ENCODE measurements around the gene TLNRD1.
A peak's percentile ranks its signal among the peaks of the same experiment; 100 is the strongest.

The TLNRD1 gene

DNA sequence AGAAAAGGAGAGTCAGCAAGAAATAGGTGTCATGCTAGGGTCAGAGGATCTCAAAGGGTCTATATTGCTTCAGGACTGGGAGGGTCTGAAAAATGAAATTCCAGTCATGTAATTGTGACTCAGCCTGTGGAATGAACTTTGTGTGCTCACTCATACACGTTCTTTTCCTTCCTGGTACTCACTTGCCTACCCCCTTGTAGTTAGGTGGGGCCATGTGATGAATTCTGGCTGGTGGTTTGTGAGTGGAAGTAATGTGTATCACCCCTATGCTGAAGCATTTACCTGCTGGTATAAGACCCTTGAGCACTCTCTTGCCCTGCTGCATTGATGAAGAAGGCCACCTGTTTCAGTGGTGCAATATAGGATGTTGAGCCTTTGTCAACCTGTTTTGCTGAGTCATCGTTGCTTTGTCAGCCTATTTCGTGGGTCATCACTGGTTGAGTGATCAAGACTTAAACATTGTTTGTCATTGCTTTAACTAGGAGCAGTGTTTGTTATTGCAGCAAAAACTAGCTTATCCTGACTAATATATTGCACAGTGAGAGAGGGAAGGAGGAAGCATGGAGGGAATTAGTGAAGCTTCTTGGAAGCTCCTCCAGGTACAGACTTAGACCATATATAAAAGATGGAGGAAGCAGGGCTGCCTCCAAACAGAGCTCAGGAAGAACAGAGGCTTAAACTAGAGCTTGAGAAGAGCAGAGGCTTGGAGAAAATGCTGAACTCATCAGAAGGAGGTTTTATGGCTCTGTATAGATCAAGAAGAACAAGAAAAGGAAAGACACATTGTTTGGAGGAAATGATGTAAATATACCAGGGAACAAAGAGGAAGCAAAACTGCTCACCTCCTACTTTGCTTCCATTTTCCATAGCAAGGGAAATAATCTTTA, 28.9 kb downstream of the TLNRD1 start:
- DNase-seq, result peak; percentile 23

DNA sequence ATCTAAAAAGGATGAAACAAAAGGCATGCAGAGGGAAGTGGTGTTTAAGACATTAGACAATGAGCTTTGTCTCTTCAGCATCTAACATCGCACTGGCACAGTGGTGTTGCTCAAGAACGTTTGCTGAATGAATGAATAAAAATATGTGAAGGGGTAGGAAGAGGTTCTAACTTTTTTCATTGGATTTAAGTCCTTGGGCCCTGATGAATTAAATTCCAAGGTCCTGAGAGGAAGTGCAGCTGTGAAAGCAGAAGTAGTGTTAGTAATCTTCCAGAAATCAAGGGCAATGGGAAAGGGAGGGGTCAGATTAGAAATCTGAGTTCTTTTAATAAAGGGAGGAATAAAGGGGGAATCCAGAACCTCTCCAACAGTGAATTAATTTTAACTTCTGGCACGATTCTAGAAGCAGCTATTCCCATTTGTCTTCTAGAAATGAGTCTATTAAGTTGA, 29.6 kb downstream of the TLNRD1 start:
- DNase-seq, result no peak

DNA sequence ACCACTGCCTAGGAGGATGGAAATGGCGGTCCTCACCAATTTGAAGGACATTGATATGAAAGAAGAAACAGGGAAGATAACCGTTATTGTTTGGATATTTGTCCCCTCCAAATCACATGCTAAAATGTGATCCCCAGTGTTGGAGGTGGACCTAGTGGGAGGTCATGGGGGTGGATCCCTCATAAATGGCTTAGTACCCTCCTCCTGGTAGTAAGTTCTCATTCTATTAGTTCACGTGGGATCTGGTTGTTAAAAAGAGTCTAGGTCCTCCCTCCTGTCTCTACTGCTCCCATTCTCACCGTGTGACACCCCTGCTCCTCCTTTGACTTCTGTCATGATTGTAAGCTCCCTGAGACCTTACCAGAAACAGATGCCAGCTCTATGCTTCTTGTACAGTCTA, 30.5 kb downstream of the TLNRD1 start:
- no peak for DNase-seq

DNA sequence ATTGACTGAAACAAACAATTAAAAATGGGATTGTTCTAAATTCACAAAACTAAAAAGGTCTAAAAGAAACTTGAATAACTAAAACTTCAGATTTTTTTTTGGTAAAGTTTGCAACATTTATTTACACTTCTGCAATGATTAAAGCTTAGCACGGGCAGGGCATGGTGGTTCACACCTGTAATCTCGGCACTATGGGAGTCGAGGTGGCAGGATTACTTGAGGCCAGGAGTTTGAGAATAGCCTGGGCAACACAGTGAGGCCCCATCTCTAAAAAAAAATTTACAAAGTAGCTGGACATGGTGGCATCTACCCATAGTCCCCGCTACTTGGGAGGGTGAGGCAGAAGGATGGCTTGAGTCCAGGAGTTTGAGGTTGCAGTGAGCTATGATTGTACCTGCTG, 31.6 kb downstream of the TLNRD1 start:
- DNase-seq, result peak; percentile 24

DNA sequence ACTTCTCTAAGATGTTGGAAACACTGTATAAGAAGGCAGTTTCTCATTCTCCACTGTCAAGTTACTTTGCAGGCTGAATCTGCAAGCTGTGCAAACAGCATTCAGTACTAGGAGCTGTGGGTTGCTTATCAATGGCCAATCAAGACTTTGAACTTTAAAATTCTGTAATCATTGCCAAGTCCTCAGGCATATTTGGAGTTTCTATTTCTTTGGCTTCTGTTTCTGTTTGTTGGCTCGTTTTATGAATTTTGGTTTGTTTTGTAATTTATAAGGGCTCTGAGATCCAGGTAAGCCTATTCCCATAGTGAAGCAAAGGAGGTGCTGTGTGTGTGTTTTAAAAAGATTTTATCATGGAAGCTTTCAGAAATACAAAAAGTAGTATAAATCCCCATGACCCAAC, 32.1 kb downstream of the TLNRD1 start:
- no peak for DNase-seq

DNA sequence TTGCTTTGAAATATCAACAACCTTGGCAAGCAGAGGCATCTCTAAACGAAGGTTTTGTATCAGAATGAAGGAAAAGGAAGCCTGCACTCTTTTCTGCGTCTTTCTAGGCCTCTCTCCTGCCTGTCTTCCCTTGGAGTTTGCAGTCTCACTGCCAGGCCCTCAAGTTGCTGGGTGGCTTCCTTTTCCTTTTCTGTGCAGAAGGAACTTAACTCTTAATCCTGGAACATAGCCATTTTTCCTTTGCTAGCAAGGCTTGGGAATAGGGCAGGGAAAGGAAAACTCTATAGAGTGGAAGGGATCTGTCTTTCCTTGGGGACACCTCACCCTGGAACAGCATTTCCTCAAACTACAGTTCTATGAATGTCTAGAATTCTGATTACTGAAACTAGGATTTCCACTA, 32.8 kb downstream of the TLNRD1 start:
- no peak for DNase-seq

DNA sequence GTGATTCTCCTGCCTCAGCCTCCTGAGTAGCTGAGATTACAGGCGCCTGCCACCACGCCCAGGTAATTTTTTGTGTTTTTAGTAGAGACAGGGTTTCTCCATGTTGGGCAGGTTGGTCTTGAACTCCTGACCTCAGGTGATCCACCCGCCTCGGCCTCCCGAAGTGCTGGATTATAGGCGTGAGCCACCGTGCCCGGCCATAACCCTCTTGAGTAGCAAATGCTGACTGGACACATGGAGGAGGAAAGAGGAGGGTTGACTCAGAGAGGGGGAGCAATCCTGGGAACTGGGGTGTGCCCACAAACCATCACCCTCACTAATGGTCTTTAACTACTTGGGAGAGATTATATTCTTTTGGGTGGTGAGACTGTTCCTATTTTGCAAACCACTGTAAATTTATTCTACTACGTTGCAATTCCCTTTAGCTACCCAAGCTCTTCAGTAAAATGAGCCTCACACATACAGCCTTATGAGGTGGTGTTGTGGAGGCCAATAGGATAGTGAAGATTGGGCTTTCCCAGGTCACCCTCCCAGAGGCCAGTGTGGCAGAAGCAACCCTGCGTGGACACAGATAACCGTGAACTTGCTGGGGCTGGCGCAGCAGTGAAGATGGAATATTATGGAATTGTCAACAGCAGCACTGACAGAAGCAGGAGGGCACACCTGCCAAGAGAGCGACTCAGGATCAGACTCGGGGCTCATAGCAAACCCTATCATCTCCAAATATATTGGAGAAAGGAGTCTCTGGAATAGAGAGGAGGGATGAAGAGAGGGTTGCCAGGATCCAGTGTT, 37.4 kb downstream of the TLNRD1 start:
- no peak for DNase-seq

DNA sequence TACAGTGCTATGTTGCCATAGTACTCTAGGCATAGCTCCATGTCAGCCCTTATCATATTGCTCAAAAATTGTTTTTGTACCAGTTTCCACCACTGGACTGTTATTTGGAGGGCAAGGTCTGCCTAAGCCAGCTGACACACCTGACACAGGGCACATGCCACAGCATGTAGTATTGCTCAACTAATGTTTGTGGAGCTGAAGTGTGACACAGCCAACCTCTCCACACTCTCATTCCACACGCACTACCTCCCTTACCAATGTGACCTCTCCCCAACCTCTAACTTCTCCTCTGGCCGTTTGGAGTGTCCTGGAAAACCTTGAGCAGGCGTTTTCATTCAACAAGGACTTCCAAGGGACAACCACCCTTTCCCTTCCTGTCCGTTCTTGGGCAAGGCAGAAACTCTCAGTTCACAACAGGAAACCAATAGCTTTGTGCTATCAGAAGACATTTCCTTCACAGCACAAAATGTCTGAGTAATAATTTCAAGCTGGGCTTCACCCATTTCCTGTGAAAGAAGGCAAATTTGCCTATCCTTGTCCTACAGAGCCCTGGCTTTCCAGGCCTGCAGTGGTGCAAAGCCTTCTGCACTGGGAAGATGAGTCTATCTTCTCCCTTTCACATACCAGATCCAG, 38.4 kb downstream of the TLNRD1 start:
- DNase-seq, result no peak

DNA sequence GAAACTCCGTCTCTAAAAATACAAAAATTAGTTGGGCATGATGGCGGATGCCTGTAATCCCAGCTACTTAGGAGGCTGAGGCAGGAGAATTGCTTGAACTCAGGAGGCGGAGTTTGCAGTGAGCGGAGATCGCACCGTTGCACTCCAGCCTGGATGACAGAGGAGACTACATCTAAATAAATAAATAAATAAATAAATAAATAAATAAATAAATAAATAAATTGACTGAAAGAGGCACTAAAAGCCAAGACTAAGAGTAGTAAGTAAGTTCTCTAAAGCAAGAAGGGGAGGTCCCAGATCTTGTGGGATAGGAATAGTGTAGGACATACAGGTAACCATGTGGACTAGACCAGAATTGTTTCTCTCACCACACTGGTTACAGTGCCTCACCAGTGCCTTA, 40.0 kb downstream of the TLNRD1 start:
- DNase-seq, result no peak

DNA sequence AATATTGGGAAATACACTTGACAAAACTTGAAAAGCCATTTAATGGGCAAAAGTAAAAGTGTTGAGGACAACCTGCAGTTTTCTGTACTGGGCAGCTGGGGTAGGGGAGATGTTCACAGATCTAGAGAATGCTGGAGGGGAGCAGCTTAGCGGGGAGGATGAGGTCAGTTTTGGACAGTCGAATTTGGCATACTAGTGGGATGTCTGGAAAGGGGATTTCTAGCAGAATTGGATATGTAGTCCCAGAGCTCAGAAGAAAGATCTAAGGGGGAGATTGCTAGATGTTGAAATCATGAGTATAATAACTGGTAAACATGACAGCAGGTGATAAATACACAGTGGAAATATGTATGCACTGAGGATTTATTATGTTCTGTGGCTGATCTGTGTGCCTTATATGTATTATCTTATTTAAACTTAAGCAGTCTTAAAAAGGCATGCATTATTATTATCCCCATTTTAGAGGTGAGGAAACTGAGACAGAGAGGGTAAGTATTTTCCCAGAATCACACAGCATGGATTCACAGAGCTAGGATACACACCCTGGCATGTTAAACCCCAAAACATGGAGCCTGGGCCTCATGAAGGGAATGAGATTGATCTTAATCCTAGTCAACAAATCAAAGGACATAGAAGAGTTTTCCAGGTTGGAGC, 42.7 kb downstream of the TLNRD1 start:
- no peak for DNase-seq

DNA sequence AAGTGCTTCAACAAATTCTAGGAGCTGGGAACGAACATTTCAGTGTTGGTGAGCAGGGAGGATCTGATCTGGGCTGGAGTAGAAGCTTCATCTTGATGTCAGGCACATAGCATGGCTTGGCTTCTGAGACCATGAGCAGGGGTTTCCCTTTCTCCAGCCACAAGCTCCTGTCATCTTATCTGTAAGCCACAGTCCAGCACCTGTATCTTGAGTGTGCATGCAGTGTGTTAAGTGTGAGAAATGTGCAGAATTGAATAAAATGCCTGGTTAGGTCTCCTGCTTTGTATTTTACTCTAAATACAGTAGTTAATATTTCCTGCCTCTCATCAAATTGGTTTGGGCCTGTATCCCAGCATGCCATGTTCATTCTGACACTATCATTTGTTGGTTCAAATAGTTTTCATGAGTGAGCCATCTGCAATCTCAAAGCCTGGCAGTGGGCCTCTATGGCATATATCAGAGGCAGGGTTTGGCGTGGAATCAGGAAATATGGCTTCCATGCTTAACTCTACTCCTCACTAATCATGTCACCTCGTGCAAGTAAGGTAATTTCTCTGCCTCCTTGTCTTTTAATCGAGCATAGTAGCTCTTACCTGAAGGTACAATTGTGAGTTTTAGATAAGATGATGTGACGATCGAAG, 43.3 kb downstream of the TLNRD1 start:
- no peak for DNase-seq

DNA sequence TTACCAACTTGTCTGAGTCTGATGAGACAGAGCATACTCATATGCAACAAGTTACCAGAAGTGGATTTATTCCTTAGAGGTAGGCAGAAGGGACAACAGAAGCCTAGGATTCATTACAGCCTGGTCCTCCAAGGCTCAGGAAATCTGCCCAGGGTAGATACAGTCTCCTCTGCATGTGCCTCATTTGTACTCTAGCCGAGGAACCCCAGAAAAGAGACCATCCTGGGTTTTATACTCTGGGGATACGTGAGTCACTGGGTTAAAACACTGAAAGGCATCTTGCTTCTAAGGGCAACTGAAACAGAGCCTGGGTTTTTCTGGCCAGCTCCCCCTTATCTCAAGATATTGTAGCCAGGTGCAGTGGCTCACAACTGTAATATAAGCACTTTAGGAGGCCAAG, 45.6 kb downstream of the TLNRD1 start:
- DNase-seq, result no peak

DNA sequence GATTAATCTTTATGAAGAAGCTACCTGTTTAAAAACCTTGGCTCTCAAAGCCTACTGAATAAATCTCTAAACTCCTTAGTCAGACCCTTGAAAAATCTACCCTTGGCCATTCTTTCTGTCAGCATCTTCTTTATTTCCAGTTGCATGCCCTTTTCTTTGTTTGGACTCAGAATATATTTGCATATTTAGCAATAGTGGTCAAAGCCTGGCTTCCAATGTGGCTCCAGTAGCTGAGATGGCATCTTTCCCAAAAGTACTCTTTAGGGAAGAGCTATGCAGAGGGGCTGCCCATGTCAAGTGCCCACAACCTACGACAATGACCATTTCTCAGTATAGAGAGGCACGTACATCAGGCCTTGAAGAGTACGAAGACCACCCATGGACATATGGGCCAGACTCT, 47.2 kb downstream of the TLNRD1 start:
- no peak for DNase-seq

DNA sequence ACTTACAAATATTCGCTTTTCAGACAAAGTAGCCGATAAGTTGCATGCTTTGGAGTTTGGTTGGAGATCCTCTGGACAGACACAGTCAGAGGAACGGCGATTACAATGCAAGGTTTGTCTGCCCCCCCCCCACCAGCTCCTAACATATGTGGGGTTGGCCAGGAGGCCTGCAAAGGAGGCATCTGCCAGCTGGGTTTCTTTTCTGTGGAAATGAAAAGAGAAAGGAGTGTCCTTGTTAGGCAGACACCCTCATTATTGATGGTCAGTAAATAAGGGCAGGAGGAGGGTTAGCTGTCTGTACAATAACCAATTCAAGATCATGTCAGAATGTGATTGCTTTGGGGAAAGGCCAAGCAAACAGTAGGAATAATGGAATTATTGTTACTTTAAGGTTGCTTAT, 49.1 kb downstream of the TLNRD1 start:
- no peak for DNase-seq

DNA sequence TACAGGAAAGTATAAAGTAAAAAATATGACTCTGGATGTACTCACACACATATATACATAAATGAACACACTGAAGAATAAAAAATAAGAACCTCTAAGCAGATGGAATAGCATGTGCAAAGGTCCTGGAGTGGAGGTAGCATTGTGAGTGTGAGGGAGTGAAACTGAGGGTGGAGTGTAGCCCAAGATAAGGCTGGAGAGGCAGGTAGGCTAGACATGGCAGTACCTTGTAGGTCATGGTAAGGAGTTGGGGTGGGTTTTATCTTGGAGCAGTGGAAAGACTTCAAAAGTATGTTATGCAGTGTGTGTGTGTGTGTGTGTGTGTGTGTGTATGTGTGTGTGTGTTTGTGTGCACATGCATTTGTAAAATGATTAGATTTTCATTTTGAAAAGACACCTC, 49.5 kb downstream of the TLNRD1 start:
- no peak for DNase-seq

DNA sequence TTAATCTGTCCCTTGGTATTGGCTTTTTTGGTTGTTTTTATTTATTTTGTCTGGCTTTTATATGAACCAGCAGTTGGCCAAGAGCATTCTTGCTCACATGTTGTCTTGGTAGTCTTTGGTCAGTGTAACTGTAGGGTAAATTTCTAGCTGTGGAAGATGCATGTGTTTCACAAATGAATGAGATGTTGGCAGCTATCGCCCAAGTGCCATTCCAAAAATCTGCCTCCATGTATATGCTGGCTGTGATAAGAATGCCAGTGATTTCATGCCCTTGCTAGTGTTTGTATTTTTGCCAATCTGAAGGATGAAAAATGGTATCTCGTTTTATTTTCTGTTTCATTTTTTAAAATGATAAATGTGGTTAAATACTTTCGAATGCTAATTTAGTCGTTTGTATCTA, 50.1 kb downstream of the TLNRD1 start:
- no peak for DNase-seq

DNA sequence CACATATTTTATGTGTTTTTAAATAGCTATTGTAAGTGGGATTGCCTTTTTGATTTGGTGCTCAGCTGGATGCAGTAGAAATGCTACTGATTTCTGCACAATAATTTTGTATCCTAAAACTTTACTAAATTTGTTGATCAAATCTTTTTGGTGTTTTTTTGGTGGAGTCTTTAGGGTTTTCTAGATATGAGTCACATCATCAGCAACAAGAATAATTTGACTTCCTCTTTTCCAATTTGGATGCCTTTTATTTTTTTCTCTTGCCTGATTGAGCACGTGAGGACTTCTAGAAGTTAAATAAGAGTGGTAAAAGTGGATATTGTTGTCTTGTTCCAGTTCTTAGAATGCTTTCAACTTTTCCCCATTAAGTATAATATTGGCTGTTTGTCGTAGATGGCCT, 51.3 kb downstream of the TLNRD1 start:
- peak; percentile 46 for DNase-seq

DNA sequence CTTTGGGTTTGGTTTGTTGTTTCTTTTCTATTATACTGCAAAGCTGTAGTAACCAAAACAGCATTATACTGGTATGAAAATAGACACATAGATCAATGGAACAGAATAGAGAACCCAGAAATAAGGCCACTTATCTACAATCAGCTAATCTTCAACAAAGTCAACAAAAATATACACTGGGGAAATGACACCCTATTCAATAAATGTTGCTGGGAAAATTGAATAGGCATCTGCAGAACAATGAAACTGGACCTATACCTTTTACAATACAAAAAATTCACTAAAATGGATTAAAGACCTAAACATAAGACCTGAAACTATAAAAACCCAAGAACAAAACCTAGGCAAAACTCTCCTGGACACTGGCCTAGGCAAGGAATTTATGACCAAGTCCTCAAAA, 52.9 kb downstream of the TLNRD1 start:
- DNase-seq, result no peak

DNA sequence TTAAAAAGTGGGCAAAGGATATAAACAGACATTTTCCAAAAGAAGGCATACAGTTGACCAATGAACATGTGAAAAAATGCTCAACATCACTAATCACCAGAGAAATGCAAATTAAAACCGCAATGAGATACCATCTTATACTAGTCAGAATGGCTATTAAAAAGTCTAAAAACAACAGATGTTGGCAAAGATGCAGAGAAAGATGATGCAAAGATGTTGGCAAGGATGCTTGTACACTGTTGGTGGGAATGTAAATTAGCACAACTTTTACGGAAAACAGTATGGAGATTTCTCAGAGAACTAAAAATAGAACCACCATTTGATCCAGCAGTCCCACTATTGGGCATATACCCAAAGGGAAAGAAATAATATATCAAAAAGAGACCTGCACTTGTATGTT, 53.5 kb downstream of the TLNRD1 start:
- no peak for DNase-seq
